Measurements from ENCODE around the gene CASP10. TPM values are rescaled to one million over a fixed set of nuclear protein-coding genes. Genes with fewer than 3 reads are reported as not detected.

Gene CASP10
- total and polyA plus RNA-seq, 2 of the 13 experiments (the other 11 are each of a cell fraction or from before 2014, with no cell fraction given): 22.2 to 23.8 TPM

DNA sequence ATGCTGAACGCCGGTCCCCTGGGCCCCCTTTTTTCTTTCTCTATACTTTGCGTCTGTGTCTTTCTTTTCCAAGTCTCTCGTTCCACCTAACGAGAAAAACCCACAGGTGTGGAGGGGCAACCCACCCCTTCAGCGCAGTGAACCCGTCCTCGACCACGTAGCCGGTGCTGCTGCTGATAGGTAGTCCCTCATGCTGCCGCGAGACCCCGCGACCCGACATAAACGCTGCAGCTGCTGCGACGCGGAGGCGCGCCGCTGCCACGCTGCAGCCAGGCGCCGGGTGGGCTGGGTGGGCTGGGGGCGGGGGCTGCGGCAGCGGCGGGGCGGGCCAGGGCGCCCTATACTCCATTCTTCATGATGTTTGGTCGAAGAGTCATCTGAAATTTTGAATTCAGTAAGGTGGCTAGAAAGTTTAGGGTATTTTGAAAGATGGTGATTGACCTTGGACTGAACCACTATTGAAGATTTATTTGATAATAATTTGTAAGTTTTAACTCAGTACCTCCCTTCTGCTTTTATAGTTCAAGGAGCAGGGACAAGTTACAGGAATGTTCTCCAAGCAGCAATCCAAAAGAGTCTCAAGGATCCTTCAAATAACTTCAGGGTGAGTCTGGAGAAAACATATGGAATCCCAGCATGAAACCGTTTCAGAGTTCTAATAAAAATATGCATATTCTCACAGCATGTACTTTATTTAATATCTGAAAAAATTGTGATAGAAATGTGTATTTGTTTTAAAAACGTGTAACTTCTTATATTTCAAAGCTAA is 42.9 kb upstream of the CASP10 start:
- Histone ChIP-seq H3K4me3 (replicated peaks in 1 of 3; ENCODE audit: insufficient read depth in 1 of 3, low read depth in 2 of 3, low read length in 3 of 3) (no peak overlapping the region), H3K36me3 (replicated peaks in 1 of 2; ENCODE audit: control insufficient read depth in 1 of 2, insufficient read depth in 2 of 2, low read length in 2 of 2) (peaks cover 32 to 52% of the 10 kb centered on the region in 2 experiments), H3K9ac (ENCODE audit: insufficient read depth, low read depth, low read length) (no peak overlapping the region), H3K79me2 (ENCODE audit: insufficient read depth, low read length) (peaks cover 4% of the 10 kb centered on the region), H3K27me3 (ENCODE audit: control insufficient read depth in 1 of 2, insufficient read depth in 2 of 2, low read length in 2 of 2) (no peaks in the 10 kb centered on the region), H3K4me2 (ENCODE audit: low read depth, low read length) (no peak overlapping the region), H3K27ac (ENCODE audit: extremely low read length, insufficient read depth, low read length) (no peak overlapping the region), H3K4me1 (ENCODE audit: insufficient read depth, low read length) (peaks cover 14% of the 10 kb centered on the region), H3K9me3 (ENCODE audit: low read length) (no peaks in the 10 kb centered on the region), H2AFZ (ENCODE audit: low read length) (no peak overlapping the region), H4K20me1 (ENCODE audit: insufficient read depth, low read length) (no peaks in the 10 kb centered on the region)
- in situ Hi-C loops (cut with HindIII; ENCODE audit: extremely low pct_ligation_motif_present, low pct_unique_long_range_greater_than_20kb): no loop called here
- no peak for TF ChIP-seq MBNL3 (CRISPR knock-in tag; conservative IDR thresholded peaks at IDR 0.05)
- TF ChIP-seq PAX8 (CRISPR knock-in tag; IDR thresholded peaks at IDR 0.05; ENCODE audit: borderline replicate concordance): no peak
- TF ChIP-seq KDM2A (CRISPR knock-in tag; IDR thresholded peaks at IDR 0.05; ENCODE audit: borderline replicate concordance, low read depth): no peak
- no peak for TF ChIP-seq YY1 (IDR thresholded peaks at IDR 0.05; ENCODE audit: insufficient read depth, insufficient replicate concordance, low read depth, low read length)
- TF ChIP-seq NCOA1 (CRISPR knock-in tag; IDR thresholded peaks at IDR 0.05): no peak
- no peak for TF ChIP-seq ZBTB20 (CRISPR knock-in tag; IDR thresholded peaks at IDR 0.05; ENCODE audit: borderline replicate concordance, low read depth)
- TF ChIP-seq RELA (CRISPR knock-in tag; IDR thresholded peaks at IDR 0.05): no peak
- no peak for TF ChIP-seq HMG20A (CRISPR knock-in tag; IDR thresholded peaks at IDR 0.05; ENCODE audit: borderline replicate concordance)
- TF ChIP-seq, protein P1, sequence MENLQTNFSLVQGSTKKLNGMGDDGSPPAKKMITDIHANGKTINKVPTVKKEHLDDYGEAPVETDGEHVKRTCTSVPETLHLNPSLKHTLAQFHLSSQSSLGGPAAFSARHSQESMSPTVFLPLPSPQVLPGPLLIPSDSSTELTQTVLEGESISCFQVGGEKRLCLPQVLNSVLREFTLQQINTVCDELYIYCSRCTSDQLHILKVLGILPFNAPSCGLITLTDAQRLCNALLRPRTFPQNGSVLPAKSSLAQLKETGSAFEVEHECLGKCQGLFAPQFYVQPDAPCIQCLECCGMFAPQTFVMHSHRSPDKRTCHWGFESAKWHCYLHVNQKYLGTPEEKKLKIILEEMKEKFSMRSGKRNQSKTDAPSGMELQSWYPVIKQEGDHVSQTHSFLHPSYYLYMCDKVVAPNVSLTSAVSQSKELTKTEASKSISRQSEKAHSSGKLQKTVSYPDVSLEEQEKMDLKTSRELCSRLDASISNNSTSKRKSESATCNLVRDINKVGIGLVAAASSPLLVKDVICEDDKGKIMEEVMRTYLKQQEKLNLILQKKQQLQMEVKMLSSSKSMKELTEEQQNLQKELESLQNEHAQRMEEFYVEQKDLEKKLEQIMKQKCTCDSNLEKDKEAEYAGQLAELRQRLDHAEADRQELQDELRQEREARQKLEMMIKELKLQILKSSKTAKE (CRISPR knock-in tag; IDR thresholded peaks at IDR 0.05; ENCODE audit: borderline replicate concordance): no peak
- TF ChIP-seq ZSCAN9 (CRISPR knock-in tag; IDR thresholded peaks at IDR 0.05; ENCODE audit: borderline replicate concordance): no peak
- no peak for TF ChIP-seq ATF7 (IDR thresholded peaks at IDR 0.05)
- no peak for TF ChIP-seq ATF7 (CRISPR knock-in tag; IDR thresholded peaks at IDR 0.05)
- TF ChIP-seq ZNF749 (CRISPR knock-in tag; IDR thresholded peaks at IDR 0.05; ENCODE audit: borderline replicate concordance): no peak
- no peak for TF ChIP-seq ZNF780A (CRISPR knock-in tag; IDR thresholded peaks at IDR 0.05)
- TF ChIP-seq ZMYM2 (CRISPR knock-in tag; IDR thresholded peaks at IDR 0.05): no peak
- TF ChIP-seq SKI (IDR thresholded peaks at IDR 0.05; ENCODE audit: partially characterized antibody): no peak
- TF ChIP-seq BATF2 (CRISPR knock-in tag; IDR thresholded peaks at IDR 0.05): no peak
- TF ChIP-seq HMG20B (CRISPR knock-in tag; conservative IDR thresholded peaks at IDR 0.05): no peak
- TF ChIP-seq U2AF2 (IDR thresholded peaks at IDR 0.05; ENCODE audit: low read depth, low read length): no peak
- WGBS (ENCODE audit: low lambda C conversion rate): 98% methylated on average over 34 of the region's 34 CpGs
- ChIA-PET POLR2A (no interaction called here), CTCF (ENCODE audit: low intra/inter-chr PET ratio, low total read pairs) (no interaction called here)
- intact Hi-C loops (cut with micrococcal nuclease; ENCODE audit: unreplicated experiment): no loop called here
- FAIRE-seq: no peak
- no TSS peak for BruUV-seq (replicated peaks)
- no peak for DNase-seq (ENCODE audit: low spot score)
- ATAC-seq: no peak

Measured in HepG2 (cell line).